ENCODE results near the gene MAP2.
"Not testable (repeated sequence)": the region's sequence is repeated elsewhere in the genome, so short reads cannot be mapped to it uniquely, and the experiment has no call there.

MAP2 gene

GRCh38 chr2:209593930-209594329 lies 170.1 kb downstream of the MAP2 start:
- no peak for DNase-seq (ENCODE audit: low read depth)

GRCh38 chr2:209596262-209596661 lies 172.4 kb downstream of the MAP2 start:
- DNase-seq (ENCODE audit: low read depth), result no peak

- DNase-seq (ENCODE audit: low read depth), result not testable (repeated sequence)
These were observed 174.4 kb downstream of the MAP2 start for GRCh38 chr2:209598227-209598626.

- no peak for DNase-seq (ENCODE audit: low read depth)
These were observed 176.7 kb downstream of the MAP2 start for GRCh38 chr2:209600341-209601171.

GRCh38 chr2:209601497-209601896 lies 177.7 kb downstream of the MAP2 start:
- no peak for DNase-seq (ENCODE audit: low read depth)

GRCh38 chr2:209602259-209602658 lies 178.4 kb downstream of the MAP2 start:
- no peak for DNase-seq (ENCODE audit: low read depth)

GRCh38 chr2:209609531-209609930 lies 185.7 kb downstream of the MAP2 start:
- DNase-seq (ENCODE audit: low read depth), result no peak

- no peak for DNase-seq (ENCODE audit: low read depth)
These were observed 186.8 kb downstream of the MAP2 start for GRCh38 chr2:209610631-209611030.

GRCh38 chr2:209613649-209614305 lies 189.9 kb downstream of the MAP2 start:
- DNase-seq (ENCODE audit: low read depth), result no peak

- DNase-seq (ENCODE audit: low read depth), result no peak
These were observed 191.0 kb downstream of the MAP2 start for GRCh38 chr2:209614690-209615369.

- no peak for DNase-seq (ENCODE audit: low read depth)
These were observed 195.9 kb downstream of the MAP2 start for GRCh38 chr2:209619782-209620181.

- DNase-seq (ENCODE audit: low read depth), result no peak
These were observed 200.5 kb downstream of the MAP2 start for GRCh38 chr2:209624192-209624938.

- peak; percentile 55 for DNase-seq (ENCODE audit: low read depth)
These were observed 205.8 kb downstream of the MAP2 start for GRCh38 chr2:209629597-209629996.

GRCh38 chr2:209633911-209634310 lies 210.1 kb downstream of the MAP2 start:
- no peak for DNase-seq (ENCODE audit: low read depth)

GRCh38 chr2:209636076-209636475 lies 212.2 kb downstream of the MAP2 start:
- DNase-seq (ENCODE audit: low read depth), result no peak

GRCh38 chr2:209637293-209637692 lies 213.4 kb downstream of the MAP2 start:
- DNase-seq (ENCODE audit: low read depth), result no peak

GRCh38 chr2:209638346-209638745 lies 214.5 kb downstream of the MAP2 start:
- peak; percentile 35 for DNase-seq (ENCODE audit: low read depth)

- no peak for DNase-seq (ENCODE audit: low read depth)
These were observed 216.5 kb downstream of the MAP2 start for GRCh38 chr2:209640358-209640757.

GRCh38 chr2:209642146-209642820 lies 218.4 kb downstream of the MAP2 start:
- no peak for DNase-seq (ENCODE audit: low read depth)

- no peak for DNase-seq (ENCODE audit: low read depth)
These were observed 221.0 kb downstream of the MAP2 start for GRCh38 chr2:209644842-209645241.

GRCh38 chr2:209648714-209649113 lies 224.9 kb downstream of the MAP2 start:
- DNase-seq (ENCODE audit: low read depth), result no peak

- DNase-seq (ENCODE audit: low read depth), result no peak
These were observed 229.3 kb downstream of the MAP2 start for GRCh38 chr2:209653134-209653533.
